ENCODE measurements around the gene RUNX3.

The RUNX3 gene

GRCh38 chr1:24875991-24876506 is 54.0 kb downstream of the RUNX3 start:
- DNase-seq (ENCODE audit: low read depth) = no peak
- no peak for TF ChIP-seq CTCF (IDR thresholded peaks at IDR 0.05; ENCODE audit: low read depth, low read length, missing control alignments)
- no peak overlapping the region for H3K4me3 ChIP-seq (ENCODE audit: low read depth, low read length)
- in situ Hi-C loops (cut with HindIII; ENCODE audit: low sequenced_read_pairs) = no loop called here

GRCh38 chr1:24875257-24875656 is 54.8 kb downstream of the RUNX3 start:
- no peak overlapping the region for H3K4me3 ChIP-seq (ENCODE audit: low read depth, low read length)
- DNase-seq (ENCODE audit: low read depth) = no peak
- in situ Hi-C loops (cut with HindIII; ENCODE audit: low sequenced_read_pairs) = no loop called here
- TF ChIP-seq CTCF (IDR thresholded peaks at IDR 0.05; ENCODE audit: low read depth, low read length, missing control alignments) = no peak

- no peak overlapping the region for H3K4me3 ChIP-seq (ENCODE audit: low read depth, low read length)
- no peak for TF ChIP-seq CTCF (IDR thresholded peaks at IDR 0.05; ENCODE audit: low read depth, low read length, missing control alignments)
- DNase-seq (ENCODE audit: low read depth) = no peak
Observed at GRCh38 chr1:24874611-24875234, 55.4 kb downstream of the RUNX3 start.

GRCh38 chr1:24874056-24874455 is 56.0 kb downstream of the RUNX3 start:
- no peak overlapping the region for H3K4me3 ChIP-seq (ENCODE audit: low read depth, low read length)
- no peak for DNase-seq (ENCODE audit: low read depth)
- no peak for TF ChIP-seq CTCF (IDR thresholded peaks at IDR 0.05; ENCODE audit: low read depth, low read length, missing control alignments)
- in situ Hi-C loops (cut with HindIII; ENCODE audit: low sequenced_read_pairs) = no loop called here

More at GRCh38 chr1:24874611-24875234, 55.4 kb downstream of the RUNX3 start:
- in situ Hi-C loops (cut with HindIII; ENCODE audit: low sequenced_read_pairs) = no loop called here

- no peak for TF ChIP-seq CTCF (IDR thresholded peaks at IDR 0.05; ENCODE audit: low read depth, low read length, missing control alignments)
- in situ Hi-C loops (cut with HindIII; ENCODE audit: low sequenced_read_pairs) = no loop called here
- no peak for DNase-seq (ENCODE audit: low read depth)
- H3K4me3 ChIP-seq (ENCODE audit: low read depth, low read length) = no peak overlapping the region
Observed at GRCh38 chr1:24873148-24873547, 56.9 kb downstream of the RUNX3 start.

GRCh38 chr1:24872061-24872850 is 57.8 kb downstream of the RUNX3 start:
- no peak overlapping the region for H3K4me3 ChIP-seq (ENCODE audit: low read depth, low read length)
- TF ChIP-seq CTCF (IDR thresholded peaks at IDR 0.05; ENCODE audit: low read depth, low read length, missing control alignments) = no peak
- DNase-seq (ENCODE audit: low read depth) = no peak
- in situ Hi-C loops (cut with HindIII; ENCODE audit: low sequenced_read_pairs) = no loop called here

Measured in astrocyte of the cerebellum (primary cell).